Measurements from ENCODE around the gene MPZL1.

The MPZL1 gene

GRCh38 chr1:167791281-167792187 lies 69.8 kb downstream of the MPZL1 start (continued):
- TF ChIP-seq CSRNP3 (CRISPR knock-in tag; IDR thresholded peaks at IDR 0.05) = no peak

GRCh38 chr1:167792188-167792565 lies 70.4 kb downstream of the MPZL1 start:
- TF ChIP-seq ZC3H10 (CRISPR knock-in tag; IDR thresholded peaks at IDR 0.05) (no peak), TOX (CRISPR knock-in tag; IDR thresholded peaks at IDR 0.05; ENCODE audit: borderline replicate concordance) (no peak), ISL1 (CRISPR knock-in tag; IDR thresholded peaks at IDR 0.05) (no peak), PATZ1 (CRISPR knock-in tag; IDR thresholded peaks at IDR 0.05; ENCODE audit: borderline replicate concordance) (no peak), POU6F1 (CRISPR knock-in tag; IDR thresholded peaks at IDR 0.05; ENCODE audit: borderline replicate concordance, low read depth) (no peak), ZNF565 (CRISPR knock-in tag; conservative IDR thresholded peaks at IDR 0.05; ENCODE audit: low read depth) (no peak), GLIS3 (CRISPR knock-in tag; IDR thresholded peaks at IDR 0.05) (no peak), OSR1 (CRISPR knock-in tag; IDR thresholded peaks at IDR 0.05) (no peak), TCF4 (CRISPR knock-in tag; IDR thresholded peaks at IDR 0.05; ENCODE audit: borderline replicate concordance) (no peak), ZNF8 (CRISPR knock-in tag; IDR thresholded peaks at IDR 0.05) (no peak), CSDC2 (CRISPR knock-in tag; IDR thresholded peaks at IDR 0.05) (no peak)
- ATAC-seq = no peak

GRCh38 chr1:167794043-167794442 lies 72.3 kb downstream of the MPZL1 start:
- no peak for ATAC-seq
- TF ChIP-seq ISL1 (CRISPR knock-in tag; IDR thresholded peaks at IDR 0.05) (no peak), POU6F1 (CRISPR knock-in tag; IDR thresholded peaks at IDR 0.05; ENCODE audit: borderline replicate concordance, low read depth) (no peak), RARB (CRISPR knock-in tag; IDR thresholded peaks at IDR 0.05) (no peak), CREB5 (CRISPR knock-in tag; IDR thresholded peaks at IDR 0.05; ENCODE audit: low read depth) (no peak), ZFP3 (CRISPR knock-in tag; IDR thresholded peaks at IDR 0.05) (no peak), ARNTL (CRISPR knock-in tag; IDR thresholded peaks at IDR 0.05; ENCODE audit: borderline replicate concordance, low read depth) (no peak), CSRNP3 (CRISPR knock-in tag; IDR thresholded peaks at IDR 0.05) (no peak), ZFP30 (CRISPR knock-in tag; IDR thresholded peaks at IDR 0.05) (no peak), TSHZ2 (CRISPR knock-in tag; IDR thresholded peaks at IDR 0.05) (no peak), ESRRG (CRISPR knock-in tag; IDR thresholded peaks at IDR 0.05) (no peak), BACH2 (CRISPR knock-in tag; IDR thresholded peaks at IDR 0.05; ENCODE audit: borderline replicate concordance) (no peak), ZNF8 (CRISPR knock-in tag; IDR thresholded peaks at IDR 0.05) (no peak), ZNF565 (CRISPR knock-in tag; conservative IDR thresholded peaks at IDR 0.05; ENCODE audit: low read depth) (no peak), PPARA (CRISPR knock-in tag; IDR thresholded peaks at IDR 0.05; ENCODE audit: borderline replicate concordance) (no peak)
